Gastrocnemius medialis (tissue), 4 donors: ENCODE measurements around the gene ZBTB46. TPM values are rescaled to one million over a fixed set of nuclear protein-coding genes. Genes with fewer than 3 reads are reported as not detected.

ENCODE experiments used
- ATAC-seq, 2 donors: fragments of 150-250 bp; one replicate each; pipeline ENCODE4 v1.9.1; 2016
- DNase-seq, 2 donors: peaks; one replicate each; pipeline ENCODE4 v3.0.0-alpha.2; 2019
- H3K27ac ChIP-seq, 4 donors: fragments of 200-600 bp; sonication (generic); 1 replicate in 1 of 4; 2 replicates in 3 of 4; pipeline ENCODE4 v1.5.1; 2016 to 2018; ENCODE audit warnings: mild to moderate bottlenecking in 2 of 4, moderate library complexity in 1 of 4
- H3K27me3 ChIP-seq, 3 donors: fragments of 200-600 bp; sonication (generic) in 2 of 3; 1 replicate in 1 of 3; 2 replicates in 2 of 3; pipeline versions ENCODE4 v1.5.1 to v1.6.0; 2016 to 2019; ENCODE audit warnings: mild to moderate bottlenecking in 1 of 3, moderate library complexity in 1 of 3
- H3K36me3 ChIP-seq, 2 donors: fragments of 200-600 bp; sonication (generic) in 1 of 2; one replicate each; pipeline ENCODE4 v1.5.1; 2017 to 2018
- H3K4me1 ChIP-seq, 2 donors: fragments of 200-600 bp; sonication (generic) in 1 of 2; one replicate each; pipeline ENCODE4 v1.5.1; 2016 to 2017; ENCODE audit warnings: mild to moderate bottlenecking in 2 of 2
- H3K4me3 ChIP-seq, 4 donors: fragments of 200-600 bp; sonication (generic) in 3 of 4; 1 replicate in 1 of 4; 2 replicates in 3 of 4; pipeline ENCODE4 v1.5.1; 2016 to 2019; ENCODE audit warnings: mild to moderate bottlenecking in 2 of 4
- H3K9me3 ChIP-seq, 3 donors: fragments of 200-600 bp; sonication (generic) in 2 of 3; 1 replicate in 1 of 3; 2 replicates in 2 of 3; pipeline ENCODE4 v1.5.1; 2016 to 2019
- CTCF ChIP-seq, 5 experiments: fragments of 450-650 bp in 3 of 5; fragments of 200-600 bp in 2 of 5; sonication (generic) in 2 of 5; IDR thresholded peaks in 4 of 5; conservative IDR thresholded peaks in 1 of 5; 1 replicate in 4 of 5; 2 replicates in 1 of 5; pipeline ENCODE4 v1.5.1; 2016 to 2019; ENCODE audit warnings: antibody characterized with exemption in 5 of 5, mild to moderate bottlenecking in 3 of 5, moderate library complexity in 3 of 5
- POLR2A ChIP-seq, 2 donors: fragments of 450-650 bp; IDR thresholded peaks; one replicate each; pipeline ENCODE4 v1.6.1; 2017; ENCODE audit warnings: antibody characterized with exemption in 2 of 2, mild to moderate bottlenecking in 2 of 2, moderate library complexity in 2 of 2
- in situ Hi-C, 4 donors: fragments of 200-750 bp; cut with MboI; loops; one replicate each; pipeline versions ENCODE4 v1.15.0 to v1.8.0; 2017; ENCODE audit warnings: low sequenced_read_pairs in 4 of 4
- intact Hi-C: fragments of 100-400 bp; cut with DNase I; formaldehyde crosslinking; loops from one replicate; pipeline ENCODE4 v1.15.1; 2023; ENCODE audit warnings: low total_unique reads
- total RNA-seq, 4 donors: library from RNA; depleted of rRNA; stranded (reverse); fragments of >200 nt; gene quantifications; one replicate each; pipeline versions ENCODE4 v1.1.0 to v1.2.3, GENCODE V29; 2016

Gene ZBTB46
- total RNA-seq, 4 donors from 2014 or later: 4.3 to 7.1 (median 5.6) TPM

- Histone ChIP-seq H3K27me3 (no peaks in the 10 kb centered on the region), H3K9me3 (no peaks in the 10 kb centered on the region), H3K4me3 (no peak overlapping the region), H3K36me3 (peaks cover 0 to 14% of the 10 kb centered on the region in 2 donors), H3K27ac (peak overlapping the region in 2 of 4 donors; percentile 65 to 76), H3K4me1 (peaks cover 30 to 32% of the 10 kb centered on the region in 2 donors)
- DNase-seq: peak in 1 of 2 donors; percentile 15
- in situ Hi-C loops: no loop called here
- intact Hi-C loops: no loop called here
- ATAC-seq: no peak
- no peak for TF ChIP-seq POLR2A (IDR thresholded peaks at IDR 0.05)
- no peak for TF ChIP-seq CTCF (IDR thresholded peaks at IDR 0.05 in 4 of 5, conservative IDR thresholded peaks at IDR 0.05 in 1 of 5)
These were observed 130.6 kb downstream of the ZBTB46 start for GRCh38 chr20:63700199-63701050.

GRCh38 chr20:63699466-63700198 is 131.4 kb downstream of the ZBTB46 start:
- no peak for TF ChIP-seq POLR2A (IDR thresholded peaks at IDR 0.05)
- no peak for TF ChIP-seq CTCF (IDR thresholded peaks at IDR 0.05 in 4 of 5, conservative IDR thresholded peaks at IDR 0.05 in 1 of 5)
- Histone ChIP-seq H3K9me3 (no peaks in the 10 kb centered on the region), H3K27ac (peak overlapping the region; percentile 58 to 76 (median 62)), H3K36me3 (peaks cover 0 to 6% of the 10 kb centered on the region in 2 donors), H3K4me3 (no peak overlapping the region), H3K27me3 (no peaks in the 10 kb centered on the region), H3K4me1 (peaks cover 30 to 32% of the 10 kb centered on the region in 2 donors)
- in situ Hi-C loops: no loop called here
- DNase-seq: peak in 1 of 2 donors; percentile 13
- ATAC-seq: no peak
- intact Hi-C loops: no loop called here

GRCh38 chr20:63698739-63699465 is 132.2 kb downstream of the ZBTB46 start:
- Histone ChIP-seq H3K4me3 (peak overlapping the region in 1 of 4 donors; percentile 11), H3K36me3 (peaks cover 0 to 4% of the 10 kb centered on the region in 2 donors)

More at GRCh38 chr20:63698739-63699465, 132.2 kb downstream of the ZBTB46 start:
- peak overlapping the region; percentile 58 to 76 (median 62) for H3K27ac ChIP-seq
- H3K27me3 ChIP-seq: no peaks in the 10 kb centered on the region
- ATAC-seq (peak; percentile 24 to 37), DNase-seq (peak in 1 of 2 donors; percentile 59)
- TF ChIP-seq CTCF (IDR thresholded peaks at IDR 0.05 in 4 of 5, conservative IDR thresholded peaks at IDR 0.05 in 1 of 5) (no peak), POLR2A (IDR thresholded peaks at IDR 0.05) (peak in 1 of 2 donors; percentile 17)
- H3K9me3 ChIP-seq: no peaks in the 10 kb centered on the region
- peaks cover 30 to 32% of the 10 kb centered on the region in 2 donors for H3K4me1 ChIP-seq
- intact Hi-C loops (no loop called here), in situ Hi-C loops (no loop called here)
